ENCODE data around the gene PCNX2. TPM values are rescaled to one million over a fixed set of nuclear protein-coding genes. Genes with fewer than 3 reads are reported as not detected.
A peak's percentile ranks its signal among the peaks of the same experiment; 100 is the strongest.

PCNX2 gene, protein sequence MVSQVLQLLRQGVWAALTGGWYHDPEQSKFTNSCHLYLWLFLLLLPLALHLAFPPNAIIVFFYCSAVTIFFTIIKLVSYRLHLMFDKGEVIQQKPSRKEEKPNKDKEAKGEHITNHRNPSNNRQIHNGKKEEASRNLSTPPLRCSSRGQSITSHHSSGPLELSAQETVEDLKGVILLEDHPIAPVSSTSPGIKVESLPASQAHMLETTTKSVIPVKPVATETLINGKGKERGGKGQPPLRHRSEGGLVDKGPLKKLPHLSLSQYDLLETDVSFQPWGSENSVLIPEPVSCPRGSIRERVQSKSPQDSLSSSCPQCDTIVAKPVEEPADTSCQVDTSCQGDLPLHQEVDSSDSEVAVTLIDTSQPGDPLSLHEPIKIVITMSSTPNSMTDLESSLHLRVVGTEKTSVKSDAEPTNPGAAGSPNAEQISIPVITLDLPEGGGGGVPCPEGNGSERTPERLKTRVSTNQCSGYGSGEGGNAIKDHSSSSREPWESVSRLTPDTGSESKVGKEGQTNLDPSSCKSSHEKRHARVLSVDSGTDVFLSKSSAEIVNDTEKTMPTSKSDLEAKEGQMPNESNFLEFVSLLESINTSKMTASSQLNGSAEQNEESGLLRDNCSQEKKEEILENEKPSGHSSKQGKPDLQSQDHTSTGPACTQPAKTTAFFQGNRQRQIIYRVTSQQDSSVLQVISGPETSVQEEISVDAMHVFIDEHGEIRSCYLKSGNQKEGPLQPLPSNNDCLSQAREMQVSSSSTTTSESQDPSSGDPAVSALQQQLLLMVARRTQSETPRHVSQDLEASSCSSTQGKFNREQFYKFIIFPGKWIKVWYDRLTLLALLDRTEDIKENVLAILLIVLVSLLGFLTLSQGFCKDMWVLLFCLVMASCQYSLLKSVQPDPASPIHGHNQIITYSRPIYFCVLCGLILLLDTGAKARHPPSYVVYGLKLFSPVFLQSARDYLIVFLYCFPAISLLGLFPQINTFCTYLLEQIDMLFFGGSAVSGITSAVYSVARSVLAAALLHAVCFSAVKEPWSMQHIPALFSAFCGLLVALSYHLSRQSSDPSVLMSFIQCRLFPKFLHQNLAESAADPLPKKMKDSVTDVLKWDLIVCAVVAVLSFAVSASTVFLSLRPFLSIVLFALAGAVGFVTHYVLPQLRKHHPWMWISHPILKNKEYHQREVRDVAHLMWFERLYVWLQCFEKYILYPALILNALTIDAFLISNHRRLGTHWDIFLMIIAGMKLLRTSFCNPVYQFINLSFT (N-terminal part only)
- 5.7 TPM for total RNA-seq (2013)
- polyA plus RNA-seq: 1 to 10 TPM in 1 of 3 donors, under 1 TPM in 2; 0.29 to 7.9 (median 0.62) TPM
- 8.3 and 15.5 TPM in 2 replicates for polyA minus RNA-seq
- total RNA-seq: 4.8 to 21.0 (median 14.9) reads per million in 11 experiments

DNA sequence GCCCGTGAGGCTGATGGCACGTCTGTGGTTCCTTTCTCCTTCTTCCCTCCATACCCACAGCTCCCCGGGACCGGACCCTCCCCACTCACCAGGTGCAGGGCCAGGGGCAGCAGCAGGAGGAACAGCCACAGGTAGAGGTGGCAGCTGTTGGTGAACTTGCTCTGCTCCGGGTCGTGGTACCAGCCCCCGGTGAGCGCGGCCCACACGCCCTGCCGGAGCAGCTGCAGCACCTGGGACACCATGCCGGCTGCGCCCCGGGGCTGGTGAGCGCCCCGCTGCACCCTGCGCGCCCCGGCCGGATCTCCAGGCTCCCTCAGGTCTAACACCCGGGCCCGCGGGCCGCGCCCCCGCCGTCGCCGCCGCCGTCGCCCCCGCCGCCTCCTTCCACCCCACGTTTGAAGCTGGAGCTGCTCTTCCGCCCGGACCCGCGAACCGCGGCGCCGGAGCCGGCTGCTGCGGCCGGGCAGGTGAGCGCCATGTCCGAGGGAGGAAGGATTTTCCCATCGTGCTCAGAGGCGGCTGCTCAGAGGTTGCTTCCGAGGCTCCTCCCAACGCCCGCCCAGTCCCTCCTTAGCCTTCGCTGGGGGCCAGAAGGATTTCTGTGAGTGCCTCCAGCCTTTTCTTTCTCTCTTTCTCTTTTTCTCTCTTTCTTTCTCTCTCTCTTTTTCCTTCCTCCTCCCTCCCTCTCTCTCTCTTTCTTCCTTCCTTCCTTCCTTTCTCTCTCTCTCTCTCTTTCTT lies at the start of gene PCNX2:
Gene PCNX2, minus strand, starts transcription at position 489 of the 738 bp plus-strand sequence. Its CDS starts 247 bp downstream, at position 242.
- Histone ChIP-seq H3K4me3 (replicated peaks in 1 of 3; ENCODE audit: low read depth in 2 of 3, low read length in 3 of 3) (peak within 1 kb of the TSS; percentile 77 to 94 (median 85)), H2AFZ (ENCODE audit: insufficient read depth, low read depth, low read length, poor library complexity, severe bottlenecking) (peak within 1 kb of the TSS; percentile 99), H3K27me3 (ENCODE audit: control insufficient read depth in 2 of 2, insufficient read depth in 2 of 2, low read length in 2 of 2) (no peaks in the 10 kb centered on the region), H3K36me3 (replicated peaks in 1 of 2; ENCODE audit: control insufficient read depth in 1 of 2, insufficient read depth in 2 of 2, low read length in 2 of 2) (no peaks in the 10 kb centered on the region), H3K9ac (ENCODE audit: insufficient read depth, low read length, poor library complexity, severe bottlenecking) (peak within 1 kb of the TSS; percentile 76), H4K20me1 (ENCODE audit: insufficient read depth, low read length) (no peaks in the 10 kb centered on the region), H3K4me2 (replicated peaks; ENCODE audit: extremely low read depth, low read length, poor library complexity, severe bottlenecking) (peak within 1 kb of the TSS; percentile 96), H3K27ac (ENCODE audit: low read depth in 1 of 2, low read length in 2 of 2) (peak within 1 kb of the TSS; percentile 25 to 68), H3K9me3 (replicated peaks in 1 of 2; ENCODE audit: control insufficient read depth in 1 of 2, insufficient read depth in 1 of 2, low read length in 2 of 2) (no peaks in the 10 kb centered on the region), H3K79me2 (ENCODE audit: insufficient read depth, low read length) (peaks cover 11% of the 10 kb centered on the region), H3K4me1 (ENCODE audit: control insufficient read depth in 1 of 2, insufficient read depth in 2 of 2, low read length in 2 of 2) (peaks cover 32 to 44% of the 10 kb centered on the region in 2 donors)
- under 1% methylated on average over 51 of the region's 54 CpGs for WGBS (ENCODE audit: insufficient coverage)
- Mint-ChIP-seq H3K4me1 (peaks cover 37% of the 10 kb centered on the region), H3K27me3 (ENCODE audit: low read depth in 3 of 3) (peaks cover 2 to 5% (median 3%) of the 10 kb centered on the region in 3 donors), H3K36me3 (no peaks in the 10 kb centered on the region), H3K9me3 (peaks cover 0 to 2% (median 0%) of the 10 kb centered on the region in 7 donors), H3K27ac (peak within 1 kb of the TSS; percentile 16 to 88 (median 70)), H3K4me3 (peak within 1 kb of the TSS; percentile 93 to 96)
- intact Hi-C loops (cut with micrococcal nuclease): no loop called here
- peak in 2 of 3 donors; percentile 22 to 23 for DNase-seq
- TF ChIP-seq, protein P1, sequence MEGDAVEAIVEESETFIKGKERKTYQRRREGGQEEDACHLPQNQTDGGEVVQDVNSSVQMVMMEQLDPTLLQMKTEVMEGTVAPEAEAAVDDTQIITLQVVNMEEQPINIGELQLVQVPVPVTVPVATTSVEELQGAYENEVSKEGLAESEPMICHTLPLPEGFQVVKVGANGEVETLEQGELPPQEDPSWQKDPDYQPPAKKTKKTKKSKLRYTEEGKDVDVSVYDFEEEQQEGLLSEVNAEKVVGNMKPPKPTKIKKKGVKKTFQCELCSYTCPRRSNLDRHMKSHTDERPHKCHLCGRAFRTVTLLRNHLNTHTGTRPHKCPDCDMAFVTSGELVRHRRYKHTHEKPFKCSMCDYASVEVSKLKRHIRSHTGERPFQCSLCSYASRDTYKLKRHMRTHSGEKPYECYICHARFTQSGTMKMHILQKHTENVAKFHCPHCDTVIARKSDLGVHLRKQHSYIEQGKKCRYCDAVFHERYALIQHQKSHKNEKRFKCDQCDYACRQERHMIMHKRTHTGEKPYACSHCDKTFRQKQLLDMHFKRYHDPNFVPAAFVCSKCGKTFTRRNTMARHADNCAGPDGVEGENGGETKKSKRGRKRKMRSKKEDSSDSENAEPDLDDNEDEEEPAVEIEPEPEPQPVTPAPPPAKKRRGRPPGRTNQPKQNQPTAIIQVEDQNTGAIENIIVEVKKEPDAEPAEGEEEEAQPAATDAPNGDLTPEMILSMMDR (IDR thresholded peaks at IDR 0.05): peak; percentile 6

Data from CD14-positive monocyte (primary cell).